ENCODE results near the gene LRMDA. TPM values are rescaled to one million over a fixed set of nuclear protein-coding genes. Genes with fewer than 3 reads are reported as not detected.

The LRMDA gene
- polyA plus RNA-seq, 1 donor (not counting 4 experiments of a cell fraction or from before 2014, with no cell fraction given), result not detected

- DNase-seq (ENCODE audit: low read depth, low spot score) (no peak), FAIRE-seq (no peak)
- no peaks in the 10 kb centered on the region for H3K9me1 ChIP-seq (ENCODE audit: control insufficient read depth, extremely low read depth, insufficient read depth, low read length)
- H3K4me1 ChIP-seq (ENCODE audit: control insufficient read depth, extremely low read depth, insufficient read depth, low read length), result no peaks in the 10 kb centered on the region
- H4K20me1 ChIP-seq (ENCODE audit: control insufficient read depth, extremely low read depth, insufficient read depth, low read length), result no peaks in the 10 kb centered on the region
- H3K36me3 ChIP-seq (ENCODE audit: control insufficient read depth in 2 of 2, extremely low read depth in 1 of 2, insufficient read depth in 2 of 2, low read length in 2 of 2), result no peaks in the 10 kb centered on the region
- no peak for TF ChIP-seq CTCF (optimal IDR thresholded peaks at IDR 0.05 in 1 of 3, IDR thresholded peaks at IDR 0.05 in 1 of 3, conservative IDR thresholded peaks at IDR 0.05 in 1 of 3; ENCODE audit: extremely low read depth in 1 of 3, insufficient read depth in 2 of 3, low read length in 3 of 3)
- no peak overlapping the region for H3K27ac ChIP-seq (ENCODE audit: control insufficient read depth, insufficient read depth, low read length)
- H3K79me2 ChIP-seq (ENCODE audit: control insufficient read depth, insufficient read depth, low read length), result no peaks in the 10 kb centered on the region
- dilution Hi-C loops (cut with MboI; ENCODE audit: extremely low pct_ligation_motif_present, low sequenced_read_pairs), result no loop called here
- no peaks in the 10 kb centered on the region for H3K9me3 ChIP-seq (ENCODE audit: control insufficient read depth, low read depth, low read length)
- no peaks in the 10 kb centered on the region for H3K27me3 ChIP-seq (ENCODE audit: control insufficient read depth, extremely low read depth, insufficient read depth, low read length)
- H3K9ac ChIP-seq (ENCODE audit: control insufficient read depth, extremely low read depth, insufficient read depth, low read length), result no peak overlapping the region
- H3K4me3 ChIP-seq (ENCODE audit: control insufficient read depth in 2 of 3, extremely low read depth in 1 of 3, insufficient read depth in 2 of 3, low read depth in 1 of 3, low read length in 3 of 3), result no peak overlapping the region
- H3K4me2 ChIP-seq (ENCODE audit: control insufficient read depth, extremely low read depth, insufficient read depth, low read depth, low read length), result no peak overlapping the region
- H2AFZ ChIP-seq (ENCODE audit: control insufficient read depth, low read length), result no peak overlapping the region
Measured at GRCh38 chr10:76298329-76298728, 866.9 kb downstream of the LRMDA start.

GRCh38 chr10:76299501-76299900 is 868.1 kb downstream of the LRMDA start:
- FAIRE-seq, result no peak
- no peak for TF ChIP-seq CTCF (optimal IDR thresholded peaks at IDR 0.05 in 1 of 3, IDR thresholded peaks at IDR 0.05 in 1 of 3, conservative IDR thresholded peaks at IDR 0.05 in 1 of 3; ENCODE audit: extremely low read depth in 1 of 3, insufficient read depth in 2 of 3, low read length in 3 of 3)
- no peak for TF ChIP-seq EZH2 (IDR thresholded peaks at IDR 0.05; ENCODE audit: low read length)
- Histone ChIP-seq H3K4me3 (ENCODE audit: control insufficient read depth in 2 of 3, extremely low read depth in 1 of 3, insufficient read depth in 2 of 3, low read depth in 1 of 3, low read length in 3 of 3) (no peak overlapping the region), H4K20me1 (ENCODE audit: control insufficient read depth, extremely low read depth, insufficient read depth, low read length) (no peaks in the 10 kb centered on the region), H3K27ac (ENCODE audit: control insufficient read depth, insufficient read depth, low read length) (no peak overlapping the region), H3K4me2 (ENCODE audit: control insufficient read depth, extremely low read depth, insufficient read depth, low read depth, low read length) (no peak overlapping the region), H3K9me1 (ENCODE audit: control insufficient read depth, extremely low read depth, insufficient read depth, low read length) (no peaks in the 10 kb centered on the region), H3K9me3 (ENCODE audit: control insufficient read depth, low read depth, low read length) (no peaks in the 10 kb centered on the region), H3K27me3 (ENCODE audit: control insufficient read depth, extremely low read depth, insufficient read depth, low read length) (no peaks in the 10 kb centered on the region), H2AFZ (ENCODE audit: control insufficient read depth, low read length) (no peak overlapping the region), H3K79me2 (ENCODE audit: control insufficient read depth, insufficient read depth, low read length) (no peaks in the 10 kb centered on the region), H3K36me3 (ENCODE audit: control insufficient read depth in 2 of 2, extremely low read depth in 1 of 2, insufficient read depth in 2 of 2, low read length in 2 of 2) (no peaks in the 10 kb centered on the region), H3K9ac (ENCODE audit: control insufficient read depth, extremely low read depth, insufficient read depth, low read length) (no peak overlapping the region), H3K4me1 (ENCODE audit: control insufficient read depth, extremely low read depth, insufficient read depth, low read length) (no peaks in the 10 kb centered on the region)
- no peak for DNase-seq (ENCODE audit: low read depth, low spot score)
- dilution Hi-C loops (cut with MboI; ENCODE audit: extremely low pct_ligation_motif_present, low sequenced_read_pairs), result no loop called here

All from keratinocyte (primary cell).